HFF-Myc (cell line): ENCODE results near the gene ABCC2.
"Not testable (repeated sequence)": the region's sequence is repeated elsewhere in the genome, so short reads cannot be mapped to it uniquely, and the experiment has no call there.

Experiments
- DNase-seq: peaks from one replicate; pipeline ENCODE4 v3.0.0-alpha.2; 2011; ENCODE audit warnings: low read depth; ENCODE audit errors: extremely low read depth
- H3K4me3 ChIP-seq: replicated peaks from 2 replicates; pipeline ENCODE4 v1.5.1; 2011; ENCODE audit warnings: low read depth, mild to moderate bottlenecking, control low read depth, low read length
- CTCF ChIP-seq: IDR thresholded peaks from 2 replicates; pipeline ENCODE4 v1.5.1; 2012; ENCODE audit warnings: mild to moderate bottlenecking, low read depth, low read length, control low read depth; ENCODE audit errors: missing control alignments

ABCC2 gene

GRCh38 chr10:99782447-99783286 lies at the start of gene ABCC2:
Gene ABCC2, plus strand, starts transcription at chr10:99782640. Its CDS starts 205 bp downstream, at chr10:99782845.
- no peak for DNase-seq
- H3K4me3 ChIP-seq, result no peak within 1 kb of the TSS
- TF ChIP-seq CTCF, result no peak

GRCh38 chr10:99733366-99733765 lies 49.1 kb upstream of the ABCC2 start:
- peak overlapping the region; percentile 97 for H3K4me3 ChIP-seq
- no peak for TF ChIP-seq CTCF
- no peak for DNase-seq

GRCh38 chr10:99734111-99734510 lies 48.3 kb upstream of the ABCC2 start:
- DNase-seq, H3K4me3 ChIP-seq: not testable (repeated sequence)

- no peak for TF ChIP-seq CTCF
- no peak overlapping the region for H3K4me3 ChIP-seq
- DNase-seq, result no peak
Measured at GRCh38 chr10:99740260-99740659, 42.2 kb upstream of the ABCC2 start.

GRCh38 chr10:99740933-99741559 lies 41.4 kb upstream of the ABCC2 start:
- no peak for DNase-seq
- TF ChIP-seq CTCF, result no peak
- H3K4me3 ChIP-seq, result no peak overlapping the region

GRCh38 chr10:99742254-99742653 lies 40.2 kb upstream of the ABCC2 start:
- no peak for TF ChIP-seq CTCF
- no peak for DNase-seq

GRCh38 chr10:99742701-99743100 lies 39.7 kb upstream of the ABCC2 start:
- no peak for TF ChIP-seq CTCF
- H3K4me3 ChIP-seq, result no peak overlapping the region
- DNase-seq, result no peak

More at GRCh38 chr10:99742254-99742653, 40.2 kb upstream of the ABCC2 start:
- no peak overlapping the region for H3K4me3 ChIP-seq
